Stimulated activated CD8-positive, alpha-beta memory T cell treated with anti-CD3 and anti-CD28 coated beads, Interleukin-15, amount 100 ng/mL, for 4 hours (primary cell): Measurements from ENCODE around the gene MAD2L1BP.

Experiments used
- DNase-seq, 2 donors: peaks; one replicate each; pipeline ENCODE4 v3.0.0-alpha.2; 2020; ENCODE audit warnings: low read depth in 2 of 2

MAD2L1BP gene

DNA sequence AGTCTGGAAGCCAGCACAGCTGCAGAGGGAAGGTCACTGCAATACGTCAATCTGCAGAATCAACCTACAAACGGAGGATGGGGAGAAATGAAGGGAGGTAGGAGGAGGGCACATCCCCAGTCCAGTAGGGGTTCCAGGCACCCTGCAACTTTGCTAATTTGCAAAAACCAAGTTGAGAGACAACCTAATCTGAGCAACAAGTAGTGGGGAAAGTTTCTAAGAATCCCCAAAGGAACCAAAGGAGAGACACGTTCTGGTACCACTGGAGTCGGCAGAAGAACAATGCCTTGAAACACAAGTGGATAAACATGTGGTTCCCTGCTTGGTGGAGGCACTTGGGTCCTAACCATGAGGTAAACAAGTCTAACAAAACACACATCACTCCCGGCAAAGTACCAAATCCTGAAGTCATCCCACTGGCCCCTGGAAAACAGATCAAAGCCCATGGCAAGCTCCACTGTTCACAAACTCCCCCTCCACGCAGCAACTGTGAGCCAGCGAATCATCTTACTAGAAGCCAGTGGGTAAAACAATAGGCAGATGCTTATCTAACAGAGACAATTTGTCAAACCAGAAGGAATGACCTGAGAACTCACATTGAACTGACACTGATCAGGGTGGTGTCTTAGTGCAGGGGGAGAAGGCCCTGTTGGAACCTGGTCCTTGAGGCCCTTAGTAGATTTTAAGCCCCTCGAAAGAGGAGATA is 47.2 kb downstream of the MAD2L1BP start:
- DNase-seq: no peak

DNA sequence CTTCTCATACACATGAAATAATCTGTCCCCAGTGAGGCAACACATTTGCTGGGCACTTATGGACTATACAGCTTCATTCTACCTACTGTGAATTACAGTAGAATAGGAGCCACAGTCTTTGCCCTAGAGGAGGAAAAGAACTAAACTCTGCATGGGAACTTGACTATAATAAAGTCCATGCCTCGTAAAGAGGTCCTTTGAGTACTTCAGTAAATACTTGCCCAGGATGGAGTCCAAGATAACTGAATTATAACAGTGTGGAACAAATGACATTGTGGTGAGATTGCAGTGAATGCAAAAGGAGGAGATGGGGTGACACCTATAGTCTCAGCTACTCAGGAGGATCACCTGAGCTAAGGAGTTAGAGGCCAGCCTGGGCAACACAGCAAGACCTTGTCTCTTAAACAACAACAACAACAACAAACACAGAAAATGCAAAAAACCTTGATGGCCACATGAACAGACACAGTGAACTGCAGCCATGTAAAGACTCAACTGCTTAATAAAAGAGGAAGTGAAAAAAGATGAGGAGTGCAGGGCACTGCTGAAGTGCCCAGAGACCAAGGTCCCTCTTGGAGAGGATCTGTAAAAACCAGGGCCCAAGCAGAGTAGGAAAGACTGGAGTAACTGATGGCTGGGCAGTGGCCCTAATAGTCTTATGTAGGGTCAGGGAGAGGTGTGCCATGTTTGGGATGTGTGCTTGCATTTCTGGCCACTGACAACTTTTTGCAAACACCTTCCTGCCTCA is 48.2 kb downstream of the MAD2L1BP start:
- DNase-seq: no peak

GRCh38 chr6:43687079-43687436 is 51.4 kb downstream of the MAD2L1BP start:
- DNase-seq: no peak

DNA sequence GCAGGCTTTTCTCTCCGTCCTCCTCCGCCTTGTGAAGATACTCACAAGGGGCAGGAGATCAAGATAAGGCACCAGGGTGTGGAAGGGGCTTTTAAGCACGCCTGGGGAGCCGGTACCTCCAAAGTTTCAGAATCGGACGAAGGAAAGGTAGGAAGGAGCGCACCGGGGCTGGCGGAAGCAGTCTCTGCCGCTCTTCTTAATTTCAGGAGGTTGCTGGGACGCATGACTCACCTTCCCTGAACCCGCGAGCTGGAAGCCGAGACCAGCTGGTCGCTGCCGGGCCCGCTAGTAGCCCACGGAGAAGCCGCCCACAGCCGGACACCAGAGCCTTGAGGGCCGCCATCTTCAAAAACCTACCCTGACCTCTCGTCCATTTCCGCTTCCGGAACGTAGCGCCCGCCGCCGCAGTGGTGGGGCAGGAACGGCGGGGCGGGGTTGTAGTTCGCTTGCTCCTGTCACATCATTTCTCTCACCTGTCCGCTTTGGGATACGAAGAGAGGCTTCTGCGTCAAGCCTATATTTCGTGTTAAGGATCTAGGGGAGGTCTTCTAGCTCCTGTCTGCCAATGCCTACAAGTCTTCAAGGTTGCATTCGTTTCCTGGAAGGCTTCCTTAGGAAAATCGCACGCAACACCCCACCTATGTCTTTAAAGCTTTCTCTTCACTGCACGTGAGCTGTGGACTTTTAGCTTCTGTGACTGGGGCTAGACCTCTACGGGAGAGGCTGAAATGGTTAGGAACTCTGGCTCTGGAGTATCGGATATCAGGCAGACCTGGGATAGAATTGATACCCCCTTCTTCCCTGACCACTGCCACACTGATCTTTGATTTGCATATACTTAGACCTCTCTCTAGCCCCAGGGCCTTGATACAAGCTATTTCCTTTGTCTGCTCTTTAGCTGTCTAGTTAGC is 52.1 kb downstream of the MAD2L1BP start, which contains the start of gene MRPS18A:
Gene MRPS18A, minus strand, starts transcription at position 355 of the 911 bp plus-strand sequence. Its CDS starts 12 bp downstream, at position 343.
- peak; percentile 56 to 60 for DNase-seq

DNA sequence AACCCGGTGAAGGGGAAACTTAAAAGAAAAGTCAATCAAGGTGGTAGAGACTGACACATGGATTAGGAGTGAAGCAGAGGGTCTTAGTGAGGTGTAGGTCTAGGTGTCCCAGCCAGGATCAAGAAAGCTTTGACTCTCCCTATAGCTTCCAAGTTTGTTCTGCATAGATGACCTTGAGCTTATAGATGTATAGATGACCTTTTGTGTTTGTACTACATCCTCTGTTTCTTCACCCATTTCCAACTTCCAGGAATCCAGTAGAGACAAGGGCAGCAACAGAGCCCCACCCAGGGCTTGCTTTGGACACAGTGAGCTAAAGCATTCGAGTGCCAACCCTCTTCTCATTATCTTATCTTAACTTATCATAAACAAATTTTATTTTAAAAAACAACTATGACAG is 53.8 kb downstream of the MAD2L1BP start:
- DNase-seq: no peak
